Peyer's patch (tissue), 4 donors: Measurements from ENCODE around the gene PBX4. TPM values are rescaled to one million over a fixed set of nuclear protein-coding genes. Genes with fewer than 3 reads are reported as not detected.

Experiments
- DNase-seq, 3 donors: peaks; one replicate each; pipeline ENCODE4 v3.0.0-alpha.2; 2017 to 2019
- H3K27ac ChIP-seq, 4 donors: fragments of 200-600 bp; sonication (generic); one replicate each; pipeline ENCODE4 v1.5.1; 2016 to 2019
- H3K27me3 ChIP-seq, 2 donors: fragments of 200-600 bp; sonication (generic); one replicate each; pipeline ENCODE4 v1.5.1; 2019
- H3K36me3 ChIP-seq, 3 donors: fragments of 200-600 bp; sonication (generic); one replicate each; pipeline ENCODE4 v1.5.1; 2016 to 2019
- H3K4me1 ChIP-seq, 4 donors: fragments of 200-600 bp; sonication (generic); one replicate each; pipeline ENCODE4 v1.5.1; 2016 to 2019
- H3K4me3 ChIP-seq, 4 donors: fragments of 200-600 bp; sonication (generic); 1 replicate in 3 of 4; 2 replicates in 1 of 4; pipeline ENCODE4 v1.5.1; 2016 to 2019; ENCODE audit warnings: mild to moderate bottlenecking in 1 of 4
- H3K9me3 ChIP-seq, 4 donors: fragments of 200-600 bp; sonication (generic); one replicate each; pipeline ENCODE4 v1.5.1; 2016 to 2019; ENCODE audit warnings: mild to moderate bottlenecking in 1 of 4
- POLR2A ChIP-seq, 2 donors: fragments of 450-650 bp; IDR thresholded peaks; one replicate each; pipeline ENCODE4 v1.5.1; 2017; ENCODE audit warnings: antibody characterized with exemption in 2 of 2, mild to moderate bottlenecking in 2 of 2, moderate library complexity in 2 of 2
- total RNA-seq, 4 donors: library from RNA; depleted of rRNA; stranded (reverse); fragments of >200 nt; gene quantifications; one replicate each; pipeline ENCODE4 v1.1.0, GENCODE V29; 2016
- TF ChIP-seq, protein P1 (sequence below), 6 experiments: fragments of 450-650 bp in 4 of 6; fragments of 200-600 bp in 2 of 6; sonication (generic) in 1 of 6; IDR thresholded peaks; one replicate each; pipeline ENCODE4 v1.5.1; 2017 to 2019; ENCODE audit warnings: antibody characterized with exemption in 6 of 6, mild to moderate bottlenecking in 3 of 6, moderate library complexity in 1 of 6

PBX4 gene
- total RNA-seq, 4 donors from 2014 or later = 6.8 to 23.1 (median 14.1) TPM

DNA sequence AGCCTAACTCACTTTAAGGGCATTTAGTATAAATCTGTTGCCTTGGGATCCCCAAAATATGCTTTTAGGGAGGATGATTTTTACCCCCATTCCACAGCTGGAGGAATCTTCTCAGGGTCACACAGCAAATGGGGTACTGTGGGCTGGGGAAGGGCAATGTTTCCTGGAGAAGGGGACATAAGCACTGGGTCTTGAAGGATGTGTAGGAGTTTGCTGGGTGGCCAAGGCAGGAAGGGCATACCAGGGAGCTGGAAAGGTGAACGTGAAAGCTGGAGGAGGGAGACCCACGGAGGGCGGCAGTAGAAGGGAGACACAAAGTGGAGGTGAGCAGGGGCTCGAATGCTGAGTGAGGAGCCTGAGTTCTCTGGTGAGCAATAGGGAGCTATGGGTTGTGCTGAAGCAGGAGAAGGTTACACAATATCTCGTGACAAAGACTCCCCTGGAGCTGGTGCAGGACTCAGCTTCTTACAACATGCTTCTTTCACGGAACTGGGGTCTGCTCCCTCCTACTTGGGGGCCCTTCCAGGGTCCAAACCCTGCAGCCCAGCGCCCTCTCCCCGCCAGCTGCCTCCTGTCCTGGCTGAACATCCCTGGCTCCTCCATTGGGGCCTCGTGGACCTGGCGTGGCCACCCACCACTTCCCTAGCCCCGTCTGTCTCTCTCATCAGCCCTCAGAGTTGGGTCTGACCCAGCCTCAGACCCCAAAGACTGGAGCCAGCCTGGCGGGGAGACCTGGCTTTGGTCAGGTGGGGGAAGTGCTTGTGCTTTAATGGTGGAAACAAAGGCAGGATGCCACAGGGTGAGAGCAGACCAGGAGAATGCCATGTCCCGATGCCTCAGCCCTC is 69.3 kb downstream of the PBX4 start:
- TF ChIP-seq, protein P1, sequence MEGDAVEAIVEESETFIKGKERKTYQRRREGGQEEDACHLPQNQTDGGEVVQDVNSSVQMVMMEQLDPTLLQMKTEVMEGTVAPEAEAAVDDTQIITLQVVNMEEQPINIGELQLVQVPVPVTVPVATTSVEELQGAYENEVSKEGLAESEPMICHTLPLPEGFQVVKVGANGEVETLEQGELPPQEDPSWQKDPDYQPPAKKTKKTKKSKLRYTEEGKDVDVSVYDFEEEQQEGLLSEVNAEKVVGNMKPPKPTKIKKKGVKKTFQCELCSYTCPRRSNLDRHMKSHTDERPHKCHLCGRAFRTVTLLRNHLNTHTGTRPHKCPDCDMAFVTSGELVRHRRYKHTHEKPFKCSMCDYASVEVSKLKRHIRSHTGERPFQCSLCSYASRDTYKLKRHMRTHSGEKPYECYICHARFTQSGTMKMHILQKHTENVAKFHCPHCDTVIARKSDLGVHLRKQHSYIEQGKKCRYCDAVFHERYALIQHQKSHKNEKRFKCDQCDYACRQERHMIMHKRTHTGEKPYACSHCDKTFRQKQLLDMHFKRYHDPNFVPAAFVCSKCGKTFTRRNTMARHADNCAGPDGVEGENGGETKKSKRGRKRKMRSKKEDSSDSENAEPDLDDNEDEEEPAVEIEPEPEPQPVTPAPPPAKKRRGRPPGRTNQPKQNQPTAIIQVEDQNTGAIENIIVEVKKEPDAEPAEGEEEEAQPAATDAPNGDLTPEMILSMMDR (IDR thresholded peaks at IDR 0.05) = no peak
- no peak for TF ChIP-seq POLR2A (IDR thresholded peaks at IDR 0.05)
- H3K27me3 ChIP-seq = no peaks in the 10 kb centered on the region
- no peak overlapping the region for H3K4me3 ChIP-seq
- no peaks in the 10 kb centered on the region for H3K4me1 ChIP-seq
- no peak overlapping the region for H3K27ac ChIP-seq
- no peaks in the 10 kb centered on the region for H3K36me3 ChIP-seq
- no peaks in the 10 kb centered on the region for H3K9me3 ChIP-seq
- DNase-seq = no peak

DNA sequence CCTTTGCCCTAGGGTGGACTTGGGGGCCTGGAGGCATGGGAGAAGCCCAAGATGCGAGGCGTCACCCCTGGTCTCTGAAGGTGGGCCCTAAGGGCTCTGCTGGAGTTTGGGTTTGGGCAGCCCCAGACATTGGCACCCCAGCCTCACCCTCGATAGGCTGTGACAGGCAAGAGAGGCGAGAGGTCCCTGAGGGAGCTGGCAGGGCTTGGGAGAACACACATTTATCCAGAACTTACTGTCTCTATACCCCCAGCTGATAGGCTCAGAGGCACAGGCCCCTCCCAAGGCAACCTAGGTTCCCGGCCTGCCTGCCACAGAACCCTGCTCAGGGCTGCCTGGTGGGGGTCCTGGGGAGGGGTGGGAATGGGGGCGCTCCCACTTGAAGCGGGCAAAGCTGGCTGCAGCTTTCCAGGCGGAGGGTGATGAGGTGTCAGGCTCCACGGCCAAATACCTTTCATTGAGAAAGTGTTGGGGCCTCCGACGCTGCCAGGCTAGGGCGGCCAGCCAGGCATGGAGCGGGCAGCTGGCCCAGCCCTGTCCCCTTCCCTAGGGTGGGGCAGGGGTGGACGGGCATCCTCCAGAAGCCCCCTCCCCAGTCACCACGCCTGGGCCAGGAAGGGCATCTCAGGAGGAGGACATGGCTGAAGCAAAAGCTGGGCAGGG is 70.7 kb downstream of the PBX4 start:
- H3K27ac ChIP-seq = no peak overlapping the region
- DNase-seq = no peak
- no peaks in the 10 kb centered on the region for H3K36me3 ChIP-seq
- no peak overlapping the region for H3K4me3 ChIP-seq
- H3K9me3 ChIP-seq = no peaks in the 10 kb centered on the region
- no peak for TF ChIP-seq POLR2A (IDR thresholded peaks at IDR 0.05)
- TF ChIP-seq, protein P1 (IDR thresholded peaks at IDR 0.05) = no peak
- H3K4me1 ChIP-seq = no peaks in the 10 kb centered on the region
- no peaks in the 10 kb centered on the region for H3K27me3 ChIP-seq

DNA sequence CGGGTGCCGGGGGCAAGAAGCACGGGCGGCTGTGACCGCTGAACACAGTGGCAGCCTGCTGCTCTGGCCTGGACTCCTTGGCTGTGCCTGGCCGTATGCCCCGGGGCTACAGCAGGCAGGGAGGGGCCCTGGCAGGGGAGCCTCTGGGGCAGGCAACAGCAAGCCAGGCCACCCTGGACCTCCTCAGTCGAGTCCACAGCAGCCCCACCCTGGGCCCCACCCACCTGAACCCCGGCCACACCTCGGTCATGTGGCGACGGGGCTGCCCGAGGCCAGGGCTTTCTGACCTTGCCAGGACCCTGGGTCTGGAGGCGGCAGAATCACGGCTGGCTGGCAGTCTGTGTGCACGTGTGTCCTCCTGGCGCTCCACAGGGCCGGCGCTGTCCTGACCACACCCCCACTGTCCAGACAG is 71.7 kb downstream of the PBX4 start:
- Histone ChIP-seq H3K27ac (no peak overlapping the region), H3K9me3 (no peaks in the 10 kb centered on the region), H3K27me3 (no peaks in the 10 kb centered on the region), H3K4me1 (no peaks in the 10 kb centered on the region), H3K4me3 (no peak overlapping the region), H3K36me3 (no peaks in the 10 kb centered on the region)
- no peak for DNase-seq
- TF ChIP-seq, protein P1 (IDR thresholded peaks at IDR 0.05) = no peak
- TF ChIP-seq POLR2A (IDR thresholded peaks at IDR 0.05) = no peak

DNA sequence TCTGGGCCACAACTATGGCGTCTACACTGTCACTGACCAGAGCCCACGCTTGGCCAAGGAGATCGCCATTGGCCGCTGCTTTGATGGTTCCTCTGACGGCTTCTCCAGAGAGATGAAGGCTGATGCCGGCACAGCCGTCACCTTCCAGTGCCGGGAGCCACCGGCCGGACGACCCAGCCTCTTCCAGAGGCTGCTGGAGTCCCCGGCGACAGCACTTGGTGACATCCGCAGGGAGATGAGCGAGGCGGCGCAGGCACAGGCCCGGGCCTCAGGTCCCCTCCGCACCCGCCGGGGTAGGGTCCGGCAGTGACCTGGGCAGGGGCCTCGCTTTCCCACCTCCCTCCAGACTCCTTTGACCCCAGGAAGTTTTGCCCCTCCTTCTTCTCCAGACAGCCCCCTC is 72.8 kb downstream of the PBX4 start:
- Histone ChIP-seq H3K36me3 (no peaks in the 10 kb centered on the region), H3K9me3 (no peaks in the 10 kb centered on the region), H3K4me3 (no peak overlapping the region), H3K27ac (no peak overlapping the region), H3K4me1 (peaks cover 0 to 10% (median 9%) of the 10 kb centered on the region in 4 donors), H3K27me3 (peaks cover 0 to 5% of the 10 kb centered on the region in 2 donors)
- DNase-seq = no peak
- TF ChIP-seq, protein P1 (IDR thresholded peaks at IDR 0.05) = no peak
- no peak for TF ChIP-seq POLR2A (IDR thresholded peaks at IDR 0.05)

DNA sequence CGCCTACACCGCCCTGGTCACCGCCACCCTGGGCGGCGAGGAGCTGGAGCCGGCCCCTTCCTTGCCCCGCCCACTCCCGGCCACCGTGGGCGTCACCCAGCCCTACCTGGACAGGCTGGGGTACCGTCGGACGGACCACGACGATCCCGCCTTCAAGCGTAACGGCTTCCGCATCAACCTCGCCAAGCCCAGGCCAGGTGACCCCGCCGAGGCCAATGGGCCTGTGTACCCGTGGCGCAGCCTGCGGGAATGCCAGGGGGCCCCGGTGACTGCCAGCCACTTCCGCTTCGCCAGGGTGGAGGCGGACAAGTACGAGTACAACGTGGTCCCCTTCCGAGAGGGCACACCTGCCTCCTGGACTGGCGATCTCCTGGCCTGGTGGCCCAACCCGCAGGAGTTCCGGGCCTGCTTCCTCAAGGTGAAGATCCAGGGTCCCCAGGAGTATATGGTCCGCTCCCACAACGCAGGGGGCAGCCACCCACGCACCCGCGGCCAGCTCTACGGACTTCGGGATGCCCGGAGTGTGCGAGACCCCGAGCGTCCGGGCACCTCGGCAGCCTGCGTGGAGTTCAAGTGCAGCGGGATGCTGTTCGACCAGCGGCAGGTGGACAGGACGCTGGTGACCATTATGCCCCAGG is 73.4 kb downstream of the PBX4 start:
- Histone ChIP-seq H3K36me3 (no peaks in the 10 kb centered on the region), H3K27me3 (peaks cover 0 to 11% of the 10 kb centered on the region in 2 donors), H3K4me3 (no peak overlapping the region), H3K27ac (no peak overlapping the region), H3K9me3 (no peaks in the 10 kb centered on the region), H3K4me1 (peaks cover 0 to 16% (median 15%) of the 10 kb centered on the region in 4 donors)
- TF ChIP-seq, protein P1 (IDR thresholded peaks at IDR 0.05) = no peak
- TF ChIP-seq POLR2A (IDR thresholded peaks at IDR 0.05) = no peak
- DNase-seq = no peak
